ENCODE measurements around the gene MTMR2. TPM values are rescaled to one million over a fixed set of nuclear protein-coding genes. Genes with fewer than 3 reads are reported as not detected.

Gene MTMR2
- total RNA-seq, 4 donors from 2014 or later: 14.7 to 35.2 (median 18.4) TPM

DNA sequence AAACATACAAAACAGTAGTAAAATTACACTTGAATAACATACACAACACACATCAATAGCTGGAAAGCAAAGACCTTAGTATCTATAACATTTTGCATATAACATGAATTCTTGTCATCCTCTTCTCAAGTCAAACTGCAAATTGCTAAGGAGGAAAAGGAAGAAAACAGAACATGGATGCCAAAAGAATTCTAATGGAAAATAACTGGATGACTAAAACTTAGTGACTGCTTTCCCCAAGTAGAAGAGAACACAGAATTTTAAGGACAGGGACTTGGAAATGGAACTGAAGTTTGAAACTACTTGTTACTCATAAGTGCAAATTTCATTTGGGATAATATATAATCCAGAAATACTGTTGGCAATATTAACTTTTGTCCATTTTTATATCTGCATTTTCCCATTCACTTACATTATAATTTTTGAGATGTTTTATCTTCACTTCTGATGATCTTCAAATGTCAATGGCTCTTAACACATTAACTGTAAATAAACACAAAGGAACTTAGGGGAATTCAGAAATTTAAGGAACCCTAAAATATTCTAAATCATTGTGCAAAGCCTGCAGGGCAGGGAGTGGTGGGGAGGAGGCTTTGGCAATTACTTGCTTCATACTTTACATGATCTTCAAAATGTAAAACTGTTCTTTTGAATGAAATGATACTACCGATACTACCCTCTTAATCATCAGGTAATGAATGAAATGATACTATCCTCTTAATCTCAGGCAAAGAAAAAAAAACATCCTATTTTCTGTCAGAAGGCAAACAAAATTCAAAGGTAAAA lies 9.9 kb downstream of the MTMR2 start:
- Histone ChIP-seq H3K36me3 (no peaks in the 10 kb centered on the region), H3K4me1 (peaks cover 0 to 4% (median 0%) of the 10 kb centered on the region in 4 donors), H3K9me3 (no peaks in the 10 kb centered on the region), H3K27me3 (no peaks in the 10 kb centered on the region), H3K4me3 (no peak overlapping the region), H3K27ac (no peak overlapping the region)
- no peak for TF ChIP-seq CTCF (IDR thresholded peaks at IDR 0.05)
- TF ChIP-seq POLR2A (IDR thresholded peaks at IDR 0.05): no peak
- no peak for DNase-seq
- in situ Hi-C loops (cut with MboI; ENCODE audit: low pct_ligation_motif_present in 1 of 4, low pct_unique_long_range_greater_than_20kb in 1 of 4, low sequenced_read_pairs in 3 of 4) (no loop called here), intact Hi-C loops (cut with DNase I; ENCODE audit: low total_unique reads) (loop anchor here (5.0 kb wide), 1 partner anchor 1412 kb away; no protein-coding TSS in a partner anchor)
- WGBS, 2 donors (ENCODE audit: low coverage in 1 of 2): 80 to 96% methylated on average over 1 of the region's 1 CpG

- no peak for DNase-seq
- no peaks in the 10 kb centered on the region for H3K36me3 ChIP-seq
- no peak overlapping the region for H3K4me3 ChIP-seq
- in situ Hi-C loops (cut with MboI; ENCODE audit: low pct_ligation_motif_present in 1 of 4, low pct_unique_long_range_greater_than_20kb in 1 of 4, low sequenced_read_pairs in 3 of 4): no loop called here
- TF ChIP-seq EP300 (IDR thresholded peaks at IDR 0.05; ENCODE audit: low read depth): no peak
- TF ChIP-seq POLR2AphosphoS5 (IDR thresholded peaks at IDR 0.05): no peak
- no peak for TF ChIP-seq POLR2A (IDR thresholded peaks at IDR 0.05)
- no peak for TF ChIP-seq CTCF (IDR thresholded peaks at IDR 0.05)
- intact Hi-C loops (cut with DNase I; ENCODE audit: low total_unique reads): loop anchor here (5.0 kb wide), 1 partner anchor 1411 kb away; no protein-coding TSS in a partner anchor
- H3K9me3 ChIP-seq: no peaks in the 10 kb centered on the region
- no peak overlapping the region for H3K27ac ChIP-seq
- 90 to 100% methylated on average over 1 to 4 of the region's 4 CpGs for WGBS, 2 donors (ENCODE audit: low coverage in 1 of 2)
- H3K27me3 ChIP-seq: no peaks in the 10 kb centered on the region
- H3K4me1 ChIP-seq: peaks cover 0 to 4% (median 0%) of the 10 kb centered on the region in 4 donors
Observed at GRCh38 chr11:95912902-95913560, 10.9 kb downstream of the MTMR2 start.

- no peaks in the 10 kb centered on the region for H3K4me1 ChIP-seq
- H3K27me3 ChIP-seq: no peaks in the 10 kb centered on the region
- in situ Hi-C loops (cut with MboI; ENCODE audit: low pct_ligation_motif_present in 1 of 4, low pct_unique_long_range_greater_than_20kb in 1 of 4, low sequenced_read_pairs in 3 of 4): no loop called here
- H3K36me3 ChIP-seq: no peaks in the 10 kb centered on the region
- H3K9me3 ChIP-seq: no peaks in the 10 kb centered on the region
- 72 to 100% methylated on average over 1 to 3 of the region's 3 CpGs for WGBS, 2 donors (ENCODE audit: low coverage in 1 of 2)
- no peak for DNase-seq
- no peak for TF ChIP-seq EP300 (IDR thresholded peaks at IDR 0.05; ENCODE audit: low read depth)
- no peak for TF ChIP-seq CTCF (IDR thresholded peaks at IDR 0.05)
- H3K4me3 ChIP-seq: no peak overlapping the region
- no peak overlapping the region for H3K27ac ChIP-seq
- intact Hi-C loops (cut with DNase I; ENCODE audit: low total_unique reads): loop anchor here (5.0 kb wide), 1 partner anchor 1409 kb away; no protein-coding TSS in a partner anchor
Observed at GRCh38 chr11:95911369-95911759, 12.5 kb downstream of the MTMR2 start.

DNA sequence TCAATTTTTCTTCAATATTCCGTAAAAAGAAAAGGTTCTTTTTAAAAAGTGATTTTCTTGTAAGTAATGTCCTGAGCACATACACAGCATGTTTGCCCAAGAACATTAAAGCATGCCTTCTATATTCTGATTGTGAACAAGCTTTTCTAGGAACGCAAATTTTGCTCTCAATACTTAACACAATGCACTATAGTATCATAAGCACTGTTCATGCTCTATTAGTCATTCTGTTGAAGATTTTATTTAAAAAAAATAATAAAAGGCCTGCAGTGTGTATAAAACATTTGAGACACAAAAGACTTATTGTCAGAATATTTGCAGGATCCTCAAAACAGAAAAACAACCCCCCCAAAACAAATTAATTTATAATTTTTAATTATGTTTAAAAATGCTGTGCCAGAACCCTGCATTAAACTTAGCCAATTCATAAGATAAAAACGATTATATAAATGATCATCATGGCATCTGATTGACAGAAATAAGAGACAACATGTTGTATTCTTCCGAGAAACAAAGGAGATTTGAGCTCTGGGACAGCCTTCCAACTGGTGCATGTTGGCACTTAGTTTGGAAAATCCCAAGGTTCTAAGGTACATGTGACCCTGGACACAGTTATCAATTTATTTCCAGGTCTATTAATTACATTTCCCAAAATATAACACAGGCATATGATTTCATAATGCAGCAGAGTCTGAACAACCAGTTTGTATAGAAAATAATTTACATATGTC lies 13.1 kb downstream of the MTMR2 start:
- Histone ChIP-seq H3K4me3 (no peak overlapping the region), H3K27ac (no peak overlapping the region), H3K9me3 (no peaks in the 10 kb centered on the region), H3K4me1 (no peaks in the 10 kb centered on the region), H3K36me3 (no peaks in the 10 kb centered on the region), H3K27me3 (no peaks in the 10 kb centered on the region)
- no peak for TF ChIP-seq POLR2A (IDR thresholded peaks at IDR 0.05)
- TF ChIP-seq EP300 (IDR thresholded peaks at IDR 0.05; ENCODE audit: low read depth): no peak
- no peak for TF ChIP-seq CTCF (IDR thresholded peaks at IDR 0.05)
- TF ChIP-seq POLR2AphosphoS5 (IDR thresholded peaks at IDR 0.05): no peak
- intact Hi-C loops (cut with DNase I; ENCODE audit: low total_unique reads) (loop anchor here (5.0 kb wide), 1 partner anchor 1409 kb away; no protein-coding TSS in a partner anchor), in situ Hi-C loops (cut with MboI; ENCODE audit: low pct_ligation_motif_present in 1 of 4, low pct_unique_long_range_greater_than_20kb in 1 of 4, low sequenced_read_pairs in 3 of 4) (no loop called here)
- DNase-seq: no peak
- WGBS, 2 donors (ENCODE audit: low coverage in 1 of 2): 87 to 93% methylated on average over 4 of the region's 4 CpGs

Measured in transverse colon (tissue), 4 donors.